Lower lobe of right lung (tissue), 2 donors: ENCODE measurements around the gene DIP2C. TPM values are rescaled to one million over a fixed set of nuclear protein-coding genes. Genes with fewer than 3 reads are reported as not detected.

Experiments used
- ATAC-seq, 2 donors: fragments of 200-7000 bp; cut with Tn5 transposase; one replicate each; pipeline ENCODE4 v1.9.1; 2020 to 2022; ENCODE audit warnings: mild to moderate bottlenecking in 2 of 2, moderate library complexity in 2 of 2
- DNase-seq: peaks from one replicate; pipeline ENCODE4 v3.0.0-alpha.2; 2020
- H3K27ac ChIP-seq: fragments of 200-600 bp; one replicate; pipeline ENCODE4 v1.8.0; 2022
- H3K27me3 ChIP-seq: fragments of 200-600 bp; one replicate; pipeline ENCODE4 v1.8.0; 2022; ENCODE audit warnings: low read depth
- H3K36me3 ChIP-seq: fragments of 200-600 bp; one replicate; pipeline ENCODE4 v1.8.0; 2022; ENCODE audit warnings: mild to moderate bottlenecking
- H3K4me1 ChIP-seq: fragments of 200-600 bp; one replicate; pipeline ENCODE4 v1.8.0; 2022
- H3K4me3 ChIP-seq: fragments of 200-600 bp; one replicate; pipeline ENCODE4 v1.8.0; 2022; ENCODE audit warnings: mild to moderate bottlenecking
- H3K9me3 ChIP-seq: fragments of 200-600 bp; one replicate; pipeline ENCODE4 v1.8.0; 2022
- intact Hi-C: fragments of 100-400 bp; cut with DNase I; formaldehyde crosslinking; loops from one replicate; pipeline ENCODE4 v1.11.0; 2022
- total RNA-seq: library from RNA; stranded (reverse); fragmentation: NEBNext Ultra II Directional; extraction: Animal tissue kit (Norgen Biotek cat#: 25700); gene quantifications from one replicate; pipeline ENCODE4 v1.2.1, GENCODE V29; 2021
- TF ChIP-seq, protein P1 (sequence below): fragments of 200-600 bp; IDR thresholded peaks from one replicate; pipeline ENCODE4 v1.8.0; 2022; ENCODE audit warnings: antibody characterized with exemption, mild to moderate bottlenecking
- donor health status: DM: no; HTN: yes; CAD: no; lungs with severe emphysema.

Gene DIP2C
- total RNA-seq, 1 donor from 2014 or later: 15.1 TPM

DNA sequence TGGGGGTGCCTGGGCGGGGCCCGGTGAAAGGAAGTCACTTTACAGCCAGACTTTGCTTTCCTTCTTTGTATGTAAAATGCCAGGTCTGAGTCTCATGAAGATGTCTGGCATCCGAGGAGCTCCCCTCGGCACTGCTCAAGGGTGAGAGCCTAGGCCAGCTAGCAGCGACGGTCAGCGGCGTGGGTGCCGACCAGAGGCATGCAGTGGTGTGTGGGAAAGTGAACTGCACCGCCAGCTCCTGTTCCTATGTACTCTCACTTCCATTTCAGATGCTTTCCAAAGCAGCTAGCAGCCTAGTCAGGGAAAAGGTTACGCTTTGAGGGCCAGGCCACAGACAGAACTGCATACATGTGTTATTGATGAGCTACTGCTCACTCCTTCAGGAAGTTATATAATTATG is 381.4 kb downstream of the DIP2C start:
- Histone ChIP-seq H3K4me3 (no peak overlapping the region), H3K36me3 (peaks cover 7% of the 10 kb centered on the region), H3K27me3 (no peaks in the 10 kb centered on the region), H3K9me3 (no peaks in the 10 kb centered on the region), H3K27ac (no peak overlapping the region), H3K4me1 (no peaks in the 10 kb centered on the region)
- intact Hi-C loops: no loop called here
- peak in 1 of 2 donors; percentile 23 for ATAC-seq
- no peak for DNase-seq
- TF ChIP-seq, protein P1, sequence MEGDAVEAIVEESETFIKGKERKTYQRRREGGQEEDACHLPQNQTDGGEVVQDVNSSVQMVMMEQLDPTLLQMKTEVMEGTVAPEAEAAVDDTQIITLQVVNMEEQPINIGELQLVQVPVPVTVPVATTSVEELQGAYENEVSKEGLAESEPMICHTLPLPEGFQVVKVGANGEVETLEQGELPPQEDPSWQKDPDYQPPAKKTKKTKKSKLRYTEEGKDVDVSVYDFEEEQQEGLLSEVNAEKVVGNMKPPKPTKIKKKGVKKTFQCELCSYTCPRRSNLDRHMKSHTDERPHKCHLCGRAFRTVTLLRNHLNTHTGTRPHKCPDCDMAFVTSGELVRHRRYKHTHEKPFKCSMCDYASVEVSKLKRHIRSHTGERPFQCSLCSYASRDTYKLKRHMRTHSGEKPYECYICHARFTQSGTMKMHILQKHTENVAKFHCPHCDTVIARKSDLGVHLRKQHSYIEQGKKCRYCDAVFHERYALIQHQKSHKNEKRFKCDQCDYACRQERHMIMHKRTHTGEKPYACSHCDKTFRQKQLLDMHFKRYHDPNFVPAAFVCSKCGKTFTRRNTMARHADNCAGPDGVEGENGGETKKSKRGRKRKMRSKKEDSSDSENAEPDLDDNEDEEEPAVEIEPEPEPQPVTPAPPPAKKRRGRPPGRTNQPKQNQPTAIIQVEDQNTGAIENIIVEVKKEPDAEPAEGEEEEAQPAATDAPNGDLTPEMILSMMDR: no peak

DNA sequence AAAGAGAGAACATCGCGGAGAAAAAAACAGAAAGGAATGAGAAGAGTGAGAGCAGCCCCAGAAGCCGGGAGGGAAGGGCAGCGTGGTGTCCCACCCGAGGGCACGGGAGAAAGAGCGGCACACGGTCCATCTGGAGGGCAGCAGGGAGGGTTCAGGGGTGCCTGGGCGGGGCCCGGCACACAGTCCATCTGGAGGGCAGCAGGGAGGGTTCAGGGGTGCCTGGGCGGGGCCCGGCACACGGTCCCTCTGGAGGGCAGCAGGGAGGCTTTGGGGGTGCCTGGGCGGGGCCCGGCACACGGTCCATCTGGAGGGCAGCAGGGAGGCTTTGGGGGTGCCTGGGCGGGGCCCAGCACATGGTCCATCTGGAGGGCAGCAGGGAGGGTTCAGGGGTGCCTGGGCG is 381.8 kb downstream of the DIP2C start:
- H3K4me1 ChIP-seq: no peaks in the 10 kb centered on the region
- intact Hi-C loops: no loop called here

DNA sequence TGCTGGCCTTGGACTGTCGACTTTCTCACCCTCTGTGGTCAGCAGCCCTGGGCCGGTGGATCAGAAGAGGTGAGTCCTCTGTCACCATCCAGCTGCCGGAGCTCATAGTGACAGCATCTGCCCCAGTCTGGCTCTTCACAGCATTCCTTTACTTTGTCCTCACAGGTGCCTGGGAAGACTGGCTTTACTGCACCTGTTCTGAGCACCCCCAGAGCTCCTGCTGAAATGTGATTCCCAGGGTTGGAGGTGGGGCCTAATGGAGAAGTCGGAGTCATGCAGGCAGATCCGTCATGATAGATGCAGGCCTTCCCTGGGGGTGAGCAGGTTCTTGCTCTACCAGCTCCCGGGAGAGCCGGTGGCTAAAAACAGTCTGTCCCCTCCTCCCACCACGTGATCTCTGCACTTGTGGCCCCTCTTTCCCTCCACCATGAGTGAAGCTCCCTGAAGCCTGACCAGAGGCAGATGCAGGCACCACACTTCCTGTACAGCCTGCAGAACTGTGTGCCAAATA is 382.7 kb downstream of the DIP2C start:
- intact Hi-C loops: no loop called here
- no peak overlapping the region for H3K4me3 ChIP-seq
- no peaks in the 10 kb centered on the region for H3K9me3 ChIP-seq
- H3K4me1 ChIP-seq: no peaks in the 10 kb centered on the region
- no peak for ATAC-seq
- TF ChIP-seq, protein P1: no peak
- H3K27me3 ChIP-seq: no peaks in the 10 kb centered on the region
- H3K36me3 ChIP-seq: peaks cover 9% of the 10 kb centered on the region
- H3K27ac ChIP-seq: no peak overlapping the region
- DNase-seq: no peak

More for the DNA sequence above, 381.8 kb downstream of the DIP2C start:
- peaks cover 7% of the 10 kb centered on the region for H3K36me3 ChIP-seq
- H3K9me3 ChIP-seq: no peaks in the 10 kb centered on the region
- no peaks in the 10 kb centered on the region for H3K27me3 ChIP-seq
- ATAC-seq (no peak), DNase-seq (no peak)
- TF ChIP-seq, protein P1: no peak
- no peak overlapping the region for H3K27ac ChIP-seq
- H3K4me3 ChIP-seq: no peak overlapping the region

DNA sequence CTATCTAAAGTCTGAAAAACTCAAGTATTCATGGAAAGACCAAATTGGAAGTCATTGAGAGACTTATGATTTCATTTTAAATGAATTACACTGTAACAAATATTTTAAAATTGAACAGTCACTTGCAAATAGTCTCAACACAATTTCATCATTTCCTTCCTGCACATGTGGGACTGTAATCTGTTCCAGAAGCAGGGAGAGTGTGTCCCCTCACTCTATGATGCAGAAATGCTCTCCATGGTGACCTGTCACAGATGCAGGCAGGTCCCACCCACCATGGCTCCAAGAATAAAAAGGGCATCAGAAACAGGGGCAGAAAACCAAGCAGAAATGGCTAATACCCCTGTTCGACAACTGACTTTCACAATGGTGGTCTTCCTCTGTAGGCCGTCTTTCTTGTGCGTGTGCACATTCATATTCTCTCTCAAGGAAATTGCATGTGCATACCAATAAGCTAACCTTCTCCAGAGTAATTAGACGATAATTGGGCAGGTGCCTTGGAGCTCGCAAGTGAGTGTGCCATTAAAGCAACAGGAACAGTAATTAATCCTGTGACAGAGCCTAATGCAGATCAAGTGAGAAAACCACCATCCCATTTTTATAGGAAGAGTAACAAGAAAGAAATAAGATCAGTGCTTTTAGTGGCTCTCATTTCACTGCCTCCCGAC is 383.3 kb downstream of the DIP2C start:
- Histone ChIP-seq H3K9me3 (no peaks in the 10 kb centered on the region), H3K27ac (no peak overlapping the region), H3K4me3 (no peak overlapping the region), H3K36me3 (peaks cover 15% of the 10 kb centered on the region), H3K4me1 (no peaks in the 10 kb centered on the region), H3K27me3 (no peaks in the 10 kb centered on the region)
- TF ChIP-seq, protein P1: no peak
- no peak for ATAC-seq
- intact Hi-C loops: no loop called here
- DNase-seq: no peak

DNA sequence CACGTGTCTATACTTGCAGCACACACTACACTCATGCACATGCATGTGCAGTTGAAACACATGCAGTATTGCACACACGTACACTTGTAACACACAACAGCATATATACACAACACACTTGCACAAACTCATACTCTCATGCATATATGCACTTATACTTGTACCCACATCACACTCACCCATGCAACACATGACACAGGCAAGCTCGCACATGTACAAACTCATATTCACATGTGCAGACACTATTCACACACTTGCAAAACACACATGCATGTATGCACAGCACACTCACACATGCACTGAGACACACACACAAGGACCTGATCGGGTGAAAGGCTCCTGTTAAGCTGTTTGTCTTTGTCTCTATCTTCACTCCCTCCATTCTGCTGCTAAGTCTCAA is 384.4 kb downstream of the DIP2C start:
- intact Hi-C loops: no loop called here
- H3K27me3 ChIP-seq: no peaks in the 10 kb centered on the region
- DNase-seq: no peak

More for the DNA sequence above, 384.4 kb downstream of the DIP2C start:
- peaks cover 19% of the 10 kb centered on the region for H3K36me3 ChIP-seq
- no peak overlapping the region for H3K27ac ChIP-seq
- H3K4me3 ChIP-seq: no peak overlapping the region
- TF ChIP-seq, protein P1: no peak
- no peaks in the 10 kb centered on the region for H3K4me1 ChIP-seq
- no peaks in the 10 kb centered on the region for H3K9me3 ChIP-seq
- no peak for ATAC-seq
